Activated CD4-positive, alpha-beta memory T cell treated with anti-CD3 and anti-CD28 coated beads for 36 hours (primary cell): Measurements from ENCODE around the gene VMAC. TPM values are rescaled to one million over a fixed set of nuclear protein-coding genes. Genes with fewer than 3 reads are reported as not detected.

Experiments used
- CTCF ChIA-PET: fragments of 350-600 bp; sonication (Branson Sonifier 250); formaldehyde crosslinking; loops from one replicate; lab custom pipeline; 2021; ENCODE audit warnings: antibody characterized with exemption, inconsistent platforms; lab: Charles Lee
- POLR2A ChIA-PET: fragments of 350-600 bp; sonication (Branson Sonifier 250); formaldehyde crosslinking; loops from one replicate; lab custom pipeline; 2021; ENCODE audit warnings: antibody characterized with exemption; lab: Charles Lee
- DNase-seq: peaks from one replicate; pipeline ENCODE4 v3.0.0-alpha.2; 2020
- H3K27ac Mint-ChIP-seq: one replicate; pipeline ENCODE4 v1.8.0; 2021; ENCODE audit warnings: mixed read lengths
- H3K27me3 Mint-ChIP-seq: one replicate; pipeline ENCODE4 v1.8.0; 2021; ENCODE audit warnings: mixed read lengths
- H3K36me3 Mint-ChIP-seq: one replicate; pipeline ENCODE4 v1.8.0; 2021; ENCODE audit warnings: mixed read lengths
- H3K4me1 Mint-ChIP-seq: one replicate; pipeline ENCODE4 v1.8.0; 2021; ENCODE audit warnings: low read depth, mixed read lengths
- H3K4me3 Mint-ChIP-seq: one replicate; pipeline ENCODE4 v1.8.0; 2021; ENCODE audit warnings: mild to moderate bottlenecking, mixed read lengths
- H3K9me3 Mint-ChIP-seq: one replicate; pipeline ENCODE4 v1.8.0; 2021; ENCODE audit warnings: mixed read lengths
- intact Hi-C: fragments of 100-400 bp; cut with micrococcal nuclease; formaldehyde crosslinking; loops from one replicate; pipeline ENCODE4 v1.15.1; 2023
- total RNA-seq, 2 experiments: library from RNA; stranded (reverse); gene quantifications; one replicate each; pipeline ENCODE4 v1.2.3, GENCODE V29; 2021

The VMAC gene
- total RNA-seq, 2 experiments from 2014 or later, result 2.9 to 3.3 TPM

GRCh38 chr19:5891572-5891937 is 13.1 kb upstream of the VMAC start:
- intact Hi-C loops, result no loop called here
- H3K9me3 Mint-ChIP-seq, result no peaks in the 10 kb centered on the region
- H3K27ac Mint-ChIP-seq, result no peak overlapping the region
- DNase-seq, result no peak
- CTCF ChIA-PET, result interaction anchor here (1.0 to 2.5 kb wide), 2 partner anchors 12 to 87 kb away, joined by 3 to 16 read pairs; partner anchors contain the start of gene NDUFA11
- H3K4me3 Mint-ChIP-seq, result no peak overlapping the region
- H3K36me3 Mint-ChIP-seq, result peaks cover 3% of the 10 kb centered on the region
- peaks cover 6% of the 10 kb centered on the region for H3K27me3 Mint-ChIP-seq
- peaks cover 3% of the 10 kb centered on the region for H3K4me1 Mint-ChIP-seq
- POLR2A ChIA-PET, result no interaction called here

GRCh38 chr19:5891938-5892771 is 12.5 kb upstream of the VMAC start:
- Mint-ChIP-seq H3K27me3 (peaks cover 6% of the 10 kb centered on the region), H3K9me3 (no peaks in the 10 kb centered on the region), H3K4me1 (peaks cover 3% of the 10 kb centered on the region), H3K27ac (no peak overlapping the region), H3K4me3 (no peak overlapping the region), H3K36me3 (peaks cover 3% of the 10 kb centered on the region)
- intact Hi-C loops, result no loop called here
- ChIA-PET CTCF (interaction anchor here (1.0 to 2.5 kb wide), 2 partner anchors 12 to 88 kb away, joined by 3 to 16 read pairs; partner anchors contain the start of gene NDUFA11), POLR2A (no interaction called here)
- DNase-seq, result peak; percentile 27

- ChIA-PET CTCF (interaction anchor here (1.5 to 1.7 kb wide), 2 partner anchors 11 to 89 kb away, joined by 5 to 6 read pairs; partner anchors contain the start of gene NDUFA11), POLR2A (interaction anchor here (0.6 kb wide), 1 partner anchor 24 kb away, joined by 4 read pairs; no protein-coding TSS in a partner anchor)
- Mint-ChIP-seq H3K27ac (no peak overlapping the region), H3K4me1 (peaks cover 3% of the 10 kb centered on the region), H3K9me3 (no peaks in the 10 kb centered on the region), H3K4me3 (no peak overlapping the region), H3K27me3 (peaks cover 6% of the 10 kb centered on the region), H3K36me3 (peaks cover 3% of the 10 kb centered on the region)
- no peak for DNase-seq
- intact Hi-C loops, result no loop called here
Measured at GRCh38 chr19:5892772-5893275, 11.8 kb upstream of the VMAC start.

- H3K4me3 Mint-ChIP-seq, result no peak overlapping the region
- H3K9me3 Mint-ChIP-seq, result no peaks in the 10 kb centered on the region
- ChIA-PET POLR2A (interaction anchor here (0.6 kb wide), 1 partner anchor 25 kb away, joined by 4 read pairs; no protein-coding TSS in a partner anchor), CTCF (interaction anchor here (1.5 to 1.7 kb wide), 2 partner anchors 10 to 89 kb away, joined by 5 to 6 read pairs; partner anchors contain the start of gene NDUFA11)
- no peak overlapping the region for H3K27ac Mint-ChIP-seq
- peaks cover 6% of the 10 kb centered on the region for H3K27me3 Mint-ChIP-seq
- intact Hi-C loops, result no loop called here
- peaks cover 3% of the 10 kb centered on the region for H3K36me3 Mint-ChIP-seq
- DNase-seq, result no peak
- H3K4me1 Mint-ChIP-seq, result peaks cover 3% of the 10 kb centered on the region
Measured at GRCh38 chr19:5893296-5893903, 11.3 kb upstream of the VMAC start.

GRCh38 chr19:5893907-5894703 is 10.6 kb upstream of the VMAC start:
- no peak for DNase-seq
- Mint-ChIP-seq H3K9me3 (no peaks in the 10 kb centered on the region), H3K36me3 (peaks cover 3% of the 10 kb centered on the region), H3K27me3 (peaks cover 6% of the 10 kb centered on the region), H3K4me1 (peaks cover 3% of the 10 kb centered on the region), H3K27ac (no peak overlapping the region), H3K4me3 (no peak overlapping the region)
- intact Hi-C loops, result no loop called here
- ChIA-PET POLR2A (no interaction called here), CTCF (interaction anchor here (1.5 to 1.7 kb wide), 2 partner anchors 9 to 90 kb away, joined by 5 to 6 read pairs; partner anchors contain the start of gene NDUFA11)

- Mint-ChIP-seq H3K4me1 (peaks cover 3% of the 10 kb centered on the region), H3K27me3 (no peaks in the 10 kb centered on the region), H3K27ac (no peak overlapping the region), H3K4me3 (no peak overlapping the region), H3K36me3 (peaks cover 3% of the 10 kb centered on the region), H3K9me3 (no peaks in the 10 kb centered on the region)
- intact Hi-C loops, result no loop called here
- ChIA-PET POLR2A (no interaction called here), CTCF (no interaction called here)
- DNase-seq, result no peak
Measured at GRCh38 chr19:5894704-5895349, 9.8 kb upstream of the VMAC start.

GRCh38 chr19:5895409-5895808 is 9.3 kb upstream of the VMAC start:
- Mint-ChIP-seq H3K4me3 (no peak overlapping the region), H3K9me3 (no peaks in the 10 kb centered on the region), H3K36me3 (peaks cover 7% of the 10 kb centered on the region), H3K4me1 (peaks cover 8% of the 10 kb centered on the region), H3K27ac (no peak overlapping the region), H3K27me3 (no peaks in the 10 kb centered on the region)
- no peak for DNase-seq
- ChIA-PET CTCF (interaction anchor here (1.1 kb wide), 1 partner anchor 91 kb away, joined by 4 read pairs; no protein-coding TSS in a partner anchor), POLR2A (no interaction called here)
- intact Hi-C loops, result no loop called here

GRCh38 chr19:5895890-5896289 is 8.8 kb upstream of the VMAC start:
- H3K27me3 Mint-ChIP-seq, result no peaks in the 10 kb centered on the region
- H3K27ac Mint-ChIP-seq, result no peak overlapping the region
- intact Hi-C loops, result no loop called here
- peaks cover 8% of the 10 kb centered on the region for H3K4me1 Mint-ChIP-seq
- ChIA-PET POLR2A (no interaction called here), CTCF (interaction anchor here (1.1 kb wide), 1 partner anchor 92 kb away, joined by 4 read pairs; no protein-coding TSS in a partner anchor)
- no peak overlapping the region for H3K4me3 Mint-ChIP-seq
- DNase-seq, result no peak
- peaks cover 7% of the 10 kb centered on the region for H3K36me3 Mint-ChIP-seq
- no peaks in the 10 kb centered on the region for H3K9me3 Mint-ChIP-seq

GRCh38 chr19:5896365-5897076 is 8.2 kb upstream of the VMAC start:
- CTCF ChIA-PET, result interaction anchor here (1.1 kb wide), 1 partner anchor 93 kb away, joined by 4 read pairs; no protein-coding TSS in a partner anchor
- POLR2A ChIA-PET, result no interaction called here

GRCh38 chr19:5897189-5897969 is 7.3 kb upstream of the VMAC start:
- peaks cover 11% of the 10 kb centered on the region for H3K36me3 Mint-ChIP-seq
- no peak overlapping the region for H3K27ac Mint-ChIP-seq
- POLR2A ChIA-PET, result no interaction called here
- CTCF ChIA-PET, result interaction anchor here (1.8 kb wide), 1 partner anchor 93 kb away, joined by 5 read pairs; the partner anchor contains the start of gene NRTN
- intact Hi-C loops, result no loop called here
- no peak overlapping the region for H3K4me3 Mint-ChIP-seq
- no peaks in the 10 kb centered on the region for H3K27me3 Mint-ChIP-seq
- H3K9me3 Mint-ChIP-seq, result no peaks in the 10 kb centered on the region
- no peak for DNase-seq
- H3K4me1 Mint-ChIP-seq, result peaks cover 13% of the 10 kb centered on the region

More at GRCh38 chr19:5896365-5897076, 8.2 kb upstream of the VMAC start:
- no peak overlapping the region for H3K27ac Mint-ChIP-seq
- no peaks in the 10 kb centered on the region for H3K9me3 Mint-ChIP-seq
- H3K27me3 Mint-ChIP-seq, result no peaks in the 10 kb centered on the region
- H3K4me3 Mint-ChIP-seq, result no peak overlapping the region
- H3K4me1 Mint-ChIP-seq, result peaks cover 13% of the 10 kb centered on the region
- intact Hi-C loops, result no loop called here
- H3K36me3 Mint-ChIP-seq, result peaks cover 11% of the 10 kb centered on the region
- no peak for DNase-seq
